Right lobe of liver (tissue), 6 donors: ENCODE measurements around the gene TK2. TPM values are rescaled to one million over a fixed set of nuclear protein-coding genes. Genes with fewer than 3 reads are reported as not detected.

Source experiments
- ATAC-seq, 4 donors: fragments of 200-7000 bp; cut with Tn5 transposase; one replicate each; pipeline ENCODE4 v1.9.1; 2020; ENCODE audit warnings: mild to moderate bottlenecking in 4 of 4, moderate library complexity in 4 of 4
- DNase-seq, 3 donors: peaks; one replicate each; pipeline ENCODE4 v3.0.0-alpha.2; 2020
- H3K27ac ChIP-seq, 3 donors: fragments of 200-600 bp; one replicate each; pipeline ENCODE4 v1.8.0; 2022
- H3K27me3 ChIP-seq, 2 donors: fragments of 200-600 bp; one replicate each; pipeline ENCODE4 v1.8.0; 2022
- H3K36me3 ChIP-seq, 4 donors: fragments of 200-600 bp; sonication (generic) in 1 of 4; one replicate each; pipeline versions ENCODE4 v1.5.1 to v1.8.0; 2017 to 2022; ENCODE audit warnings: control low read depth in 1 of 4
- H3K4me1 ChIP-seq, 4 donors: fragments of 200-600 bp; sonication (generic) in 1 of 4; one replicate each; pipeline versions ENCODE4 v1.5.1 to v1.8.0; 2017 to 2022; ENCODE audit warnings: control low read depth in 1 of 4
- H3K4me3 ChIP-seq, 3 donors: fragments of 200-600 bp; one replicate each; pipeline ENCODE4 v1.8.0; 2022
- H3K9me3 ChIP-seq, 4 donors: fragments of 200-600 bp; sonication (generic) in 1 of 4; one replicate each; pipeline versions ENCODE4 v1.5.1 to v1.8.0; 2017 to 2022; ENCODE audit warnings: control low read depth in 1 of 4
- POLR2A ChIP-seq: fragments of 450-650 bp; IDR thresholded peaks from one replicate; pipeline ENCODE4 v1.6.1; 2017; ENCODE audit warnings: antibody characterized with exemption, mild to moderate bottlenecking
- WGBS: methylation state at CpG from one replicate; pipeline ENCODE4 v1.1.6; 2018; ENCODE audit warnings: low coverage, low lambda C conversion rate; ENCODE audit not compliant: insufficient coverage; ENCODE audit errors: missing lambda C conversion rate; 5-methylcytosine and 5-hydroxymethylcytosine counted together
- intact Hi-C, 2 donors: fragments of 100-400 bp; cut with DNase I; formaldehyde crosslinking; loops; one replicate each; pipeline versions ENCODE4 v1.11.2 to v1.14.1; 2022
- total RNA-seq, 6 experiments: library from RNA; depleted of rRNA in 2 of 6; stranded (reverse); fragments of >200 nt in 2 of 6; fragmentation: NEBNext Ultra II Directional in 3 of 6; extraction: Animal tissue kit (Norgen Biotek cat#: 25700) in 3 of 6; gene quantifications; one replicate each; pipeline versions ENCODE4 v1.1.0 to v1.2.4, GENCODE V29; 2016 to 2023
- TF ChIP-seq, protein P1 (sequence below), 4 donors: fragments of 200-600 bp in 3 of 4; fragments of 450-650 bp in 1 of 4; IDR thresholded peaks; one replicate each; pipeline versions ENCODE4 v1.5.1 to v1.8.0; 2016 to 2022; ENCODE audit warnings: antibody characterized with exemption in 4 of 4, mild to moderate bottlenecking in 2 of 4
- donor health status: DM: no; HTN: yes; CAD: no.
- donor health status: DM: no; HTN: no; CAD: no.
- donor health status: DM: no; HTN: no; CAD: no.
- donor health status: DM: no; HTN: yes; CAD: no.
- donor health status: DM: no; HTN: yes; CAD: no.

TK2 gene
- total RNA-seq, 6 experiments from 2014 or later: 25.8 to 41.7 (median 33.6) TPM

DNA sequence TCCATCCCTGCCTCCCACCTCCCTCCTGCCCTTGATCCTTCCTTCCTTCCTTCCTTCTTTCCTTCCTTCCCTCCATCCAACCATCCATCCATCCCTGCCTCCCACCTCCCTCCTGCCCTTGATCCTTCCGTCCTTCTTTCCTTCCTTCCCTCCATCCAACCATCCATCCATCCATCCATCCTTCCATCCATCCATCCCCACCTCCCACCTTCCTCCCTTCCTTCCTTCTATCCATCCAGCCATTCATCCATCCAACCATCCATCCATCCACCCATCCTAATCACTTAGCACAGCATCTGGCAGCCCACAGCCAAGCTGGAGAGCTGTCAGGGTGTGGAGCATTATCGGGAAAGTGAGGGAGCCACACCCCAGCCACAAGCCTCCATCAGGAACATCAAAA lies 54.5 kb downstream of the TK2 start:
- H3K4me1 ChIP-seq: no peaks in the 10 kb centered on the region
- H3K9me3 ChIP-seq: no peaks in the 10 kb centered on the region
- H3K36me3 ChIP-seq: no peaks in the 10 kb centered on the region
- WGBS: 97% methylated on average over 2 of the region's 2 CpGs
- peak in 1 of 3 donors; percentile 15 for DNase-seq
- TF ChIP-seq, protein P1, sequence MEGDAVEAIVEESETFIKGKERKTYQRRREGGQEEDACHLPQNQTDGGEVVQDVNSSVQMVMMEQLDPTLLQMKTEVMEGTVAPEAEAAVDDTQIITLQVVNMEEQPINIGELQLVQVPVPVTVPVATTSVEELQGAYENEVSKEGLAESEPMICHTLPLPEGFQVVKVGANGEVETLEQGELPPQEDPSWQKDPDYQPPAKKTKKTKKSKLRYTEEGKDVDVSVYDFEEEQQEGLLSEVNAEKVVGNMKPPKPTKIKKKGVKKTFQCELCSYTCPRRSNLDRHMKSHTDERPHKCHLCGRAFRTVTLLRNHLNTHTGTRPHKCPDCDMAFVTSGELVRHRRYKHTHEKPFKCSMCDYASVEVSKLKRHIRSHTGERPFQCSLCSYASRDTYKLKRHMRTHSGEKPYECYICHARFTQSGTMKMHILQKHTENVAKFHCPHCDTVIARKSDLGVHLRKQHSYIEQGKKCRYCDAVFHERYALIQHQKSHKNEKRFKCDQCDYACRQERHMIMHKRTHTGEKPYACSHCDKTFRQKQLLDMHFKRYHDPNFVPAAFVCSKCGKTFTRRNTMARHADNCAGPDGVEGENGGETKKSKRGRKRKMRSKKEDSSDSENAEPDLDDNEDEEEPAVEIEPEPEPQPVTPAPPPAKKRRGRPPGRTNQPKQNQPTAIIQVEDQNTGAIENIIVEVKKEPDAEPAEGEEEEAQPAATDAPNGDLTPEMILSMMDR (IDR thresholded peaks at IDR 0.05): no peak
- TF ChIP-seq POLR2A: no peak
- no peaks in the 10 kb centered on the region for H3K27me3 ChIP-seq
- H3K27ac ChIP-seq: no peak overlapping the region
- H3K4me3 ChIP-seq: no peak overlapping the region
- no peak for ATAC-seq
- intact Hi-C loops: no loop called here

DNA sequence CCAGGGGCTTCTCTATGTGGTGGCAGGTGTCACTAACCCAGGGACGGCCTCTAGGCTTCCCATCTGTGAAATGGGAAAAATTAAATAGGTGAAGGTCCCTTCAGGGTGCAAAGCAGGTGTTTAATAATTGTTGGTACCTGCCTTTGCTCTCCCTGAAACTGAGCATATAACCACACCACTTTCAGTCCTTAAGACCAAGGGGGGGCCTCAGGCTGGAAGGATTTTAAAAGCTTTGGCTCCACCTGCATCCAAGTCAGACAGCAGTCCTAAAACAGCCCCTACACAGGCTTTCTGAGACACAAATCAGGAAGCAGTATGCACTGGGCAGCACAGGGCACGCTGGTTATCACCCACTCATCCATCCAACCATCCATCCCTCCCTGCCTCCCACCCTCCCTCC lies 55.0 kb downstream of the TK2 start:
- Histone ChIP-seq H3K9me3 (no peaks in the 10 kb centered on the region), H3K27me3 (no peaks in the 10 kb centered on the region), H3K4me3 (no peak overlapping the region), H3K36me3 (no peaks in the 10 kb centered on the region), H3K4me1 (no peaks in the 10 kb centered on the region), H3K27ac (no peak overlapping the region)
- intact Hi-C loops: no loop called here
- no peak for TF ChIP-seq POLR2A
- WGBS: 90% methylated on average over 1 of the region's 2 CpGs
- ATAC-seq (no peak), DNase-seq (peak in 1 of 3 donors; percentile 22)

DNA sequence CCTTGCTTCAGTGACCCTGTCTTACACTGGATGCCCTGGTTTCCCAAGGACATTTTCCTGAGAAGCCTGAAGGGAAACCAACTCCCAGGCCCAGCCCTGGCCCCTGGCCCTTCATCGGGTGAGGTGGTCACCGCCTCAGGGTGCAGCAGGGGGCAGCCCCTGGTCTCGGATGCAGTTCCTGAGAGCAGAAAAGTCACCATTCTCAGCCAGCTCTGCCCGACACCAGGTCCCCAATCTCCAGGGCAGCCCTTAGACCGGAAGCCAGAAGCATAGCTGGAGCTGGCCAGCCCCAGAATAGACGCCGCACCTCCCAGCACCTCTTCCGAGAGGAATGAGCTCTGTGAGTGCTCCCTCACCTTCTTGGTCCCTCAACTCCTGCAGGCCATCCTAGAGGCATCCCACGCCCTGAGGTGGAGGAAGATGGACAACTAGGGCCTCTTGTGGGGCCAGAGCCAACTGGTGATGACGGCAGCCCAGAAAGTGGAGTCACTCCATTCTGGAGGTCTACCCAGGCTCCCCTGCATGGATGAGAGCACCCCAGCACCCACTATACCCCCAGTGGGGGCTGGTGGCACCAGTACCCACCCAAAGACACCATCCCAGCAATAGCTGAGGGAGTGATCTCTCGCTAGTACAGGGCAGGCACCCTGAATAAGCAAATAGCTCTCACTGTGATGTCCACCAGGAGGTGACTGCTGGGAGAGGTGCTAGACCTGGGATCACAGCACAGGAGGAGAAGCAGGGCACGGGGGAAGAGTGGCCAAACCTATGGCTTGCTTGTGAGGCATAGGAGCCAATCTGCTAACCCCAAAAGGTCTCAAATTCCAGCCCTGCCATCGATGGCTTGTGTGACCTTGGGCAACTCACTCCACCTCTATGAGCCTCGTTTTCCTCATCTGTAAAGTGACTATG lies 56.2 kb downstream of the TK2 start:
- peak in 1 of 4 donors; percentile 8 for ATAC-seq
- DNase-seq: peak in 1 of 3 donors; percentile 39
- Histone ChIP-seq H3K4me3 (no peak overlapping the region), H3K27ac (no peak overlapping the region), H3K27me3 (no peaks in the 10 kb centered on the region), H3K9me3 (no peaks in the 10 kb centered on the region), H3K4me1 (no peaks in the 10 kb centered on the region), H3K36me3 (no peaks in the 10 kb centered on the region)
- no peak for TF ChIP-seq POLR2A
- TF ChIP-seq, protein P1 (IDR thresholded peaks at IDR 0.05): no peak
- intact Hi-C loops: no loop called here
- WGBS: 100% methylated on average over 1 of the region's 14 CpGs

DNA sequence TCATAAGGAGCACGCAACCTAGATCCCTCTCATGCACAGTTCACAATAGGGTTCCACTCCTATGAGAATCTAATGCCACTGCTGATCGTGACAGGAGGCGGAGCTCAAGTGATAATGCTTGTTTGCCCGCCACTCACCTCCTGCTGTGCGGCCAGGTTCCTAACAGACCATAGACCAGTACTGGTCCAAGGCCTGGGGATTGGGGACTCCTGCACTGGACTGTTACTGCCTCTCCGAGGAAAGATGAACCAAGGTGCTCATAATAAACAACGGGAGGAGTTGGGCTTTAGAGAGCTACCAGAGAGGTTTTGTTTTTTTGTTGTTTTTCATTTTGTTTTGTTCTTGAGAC lies 58.2 kb downstream of the TK2 start:
- no peak for ATAC-seq
- Histone ChIP-seq H3K4me1 (no peaks in the 10 kb centered on the region), H3K27me3 (no peaks in the 10 kb centered on the region), H3K27ac (no peak overlapping the region), H3K4me3 (no peak overlapping the region), H3K36me3 (no peaks in the 10 kb centered on the region), H3K9me3 (no peaks in the 10 kb centered on the region)
- DNase-seq: no peak
- intact Hi-C loops: no loop called here
- WGBS: 85% methylated on average over 7 of the region's 7 CpGs
- TF ChIP-seq, protein P1 (IDR thresholded peaks at IDR 0.05): no peak
- no peak for TF ChIP-seq POLR2A
